Uterus (tissue), 2 donors: ENCODE results near the gene HOOK1.
"Not testable (repeated sequence)": the region's sequence is repeated elsewhere in the genome, so short reads cannot be mapped to it uniquely, and the experiment has no call there.

ENCODE experiments used
- CTCF ChIP-seq, 4 experiments: fragments of 200-600 bp in 2 of 4; fragments of 450-650 bp in 2 of 4; sonication (generic) in 2 of 4; IDR thresholded peaks; one replicate each; pipeline ENCODE4 v1.5.1; 2016 to 2019; ENCODE audit warnings: antibody characterized with exemption in 4 of 4, mild to moderate bottlenecking in 2 of 4, moderate library complexity in 1 of 4
- POLR2A ChIP-seq, 2 donors: fragments of 450-650 bp; IDR thresholded peaks; one replicate each; pipeline ENCODE4 v1.6.1; 2016; ENCODE audit warnings: antibody characterized with exemption in 2 of 2, mild to moderate bottlenecking in 1 of 2, moderate library complexity in 1 of 2

DNA sequence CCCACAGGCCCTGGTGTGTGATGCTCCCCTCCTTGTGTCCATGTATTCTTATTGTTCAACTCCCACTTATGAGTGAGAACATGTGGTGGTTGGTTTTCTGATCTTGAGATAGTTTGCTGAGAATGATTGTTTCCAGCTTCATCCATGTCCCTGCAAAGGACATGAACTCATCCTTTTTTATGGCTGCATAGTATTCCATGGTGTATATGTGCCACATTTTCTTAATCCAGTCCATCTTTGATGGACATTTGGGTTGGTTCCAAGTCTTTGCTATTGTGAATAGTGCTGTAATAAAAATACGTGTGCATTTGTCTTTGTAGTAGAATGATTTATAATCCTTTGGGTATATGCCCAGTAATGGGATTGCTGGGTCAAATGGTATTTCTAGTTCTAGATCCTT lies 23.1 kb downstream of the HOOK1 start:
- TF ChIP-seq CTCF, POLR2A (IDR thresholded peaks at IDR 0.05): not testable (repeated sequence)
